ENCODE measurements around the gene MACROD2.

DNA sequence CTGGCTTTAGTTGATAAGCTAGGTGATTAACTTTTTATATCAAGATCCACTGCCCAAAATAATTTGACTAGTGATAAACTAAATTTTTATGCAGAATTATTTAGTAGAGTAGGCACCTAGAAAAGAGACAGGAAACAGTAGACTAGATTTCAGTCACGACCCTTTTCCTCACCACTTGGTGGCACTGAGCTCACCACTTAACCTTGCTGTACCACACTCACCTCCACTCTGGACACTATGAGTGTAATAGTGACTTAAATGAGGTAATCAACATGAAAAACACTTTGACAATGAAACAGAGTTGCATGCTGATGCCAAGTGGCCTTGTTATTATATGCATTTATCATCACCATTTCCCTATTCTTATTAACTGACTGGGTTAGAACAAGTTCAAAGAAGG is 1847.6 kb downstream of the MACROD2 start:
- TF ChIP-seq, protein P1, sequence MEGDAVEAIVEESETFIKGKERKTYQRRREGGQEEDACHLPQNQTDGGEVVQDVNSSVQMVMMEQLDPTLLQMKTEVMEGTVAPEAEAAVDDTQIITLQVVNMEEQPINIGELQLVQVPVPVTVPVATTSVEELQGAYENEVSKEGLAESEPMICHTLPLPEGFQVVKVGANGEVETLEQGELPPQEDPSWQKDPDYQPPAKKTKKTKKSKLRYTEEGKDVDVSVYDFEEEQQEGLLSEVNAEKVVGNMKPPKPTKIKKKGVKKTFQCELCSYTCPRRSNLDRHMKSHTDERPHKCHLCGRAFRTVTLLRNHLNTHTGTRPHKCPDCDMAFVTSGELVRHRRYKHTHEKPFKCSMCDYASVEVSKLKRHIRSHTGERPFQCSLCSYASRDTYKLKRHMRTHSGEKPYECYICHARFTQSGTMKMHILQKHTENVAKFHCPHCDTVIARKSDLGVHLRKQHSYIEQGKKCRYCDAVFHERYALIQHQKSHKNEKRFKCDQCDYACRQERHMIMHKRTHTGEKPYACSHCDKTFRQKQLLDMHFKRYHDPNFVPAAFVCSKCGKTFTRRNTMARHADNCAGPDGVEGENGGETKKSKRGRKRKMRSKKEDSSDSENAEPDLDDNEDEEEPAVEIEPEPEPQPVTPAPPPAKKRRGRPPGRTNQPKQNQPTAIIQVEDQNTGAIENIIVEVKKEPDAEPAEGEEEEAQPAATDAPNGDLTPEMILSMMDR (IDR thresholded peaks at IDR 0.05), result no peak
- no peak for TF ChIP-seq EP300 (IDR thresholded peaks at IDR 0.05)

Measured in ovary (tissue), 3 donors.